ENCODE results near the gene GPN1.
"Not testable (repeated sequence)": the region's sequence is repeated elsewhere in the genome, so short reads cannot be mapped to it uniquely, and the experiment has no call there.

- TF ChIP-seq POLR2A, CTCF (IDR thresholded peaks at IDR 0.05): not testable (repeated sequence)
Measured at GRCh38 chr2:27595412-27595811, 33.4 kb upstream of the GPN1 start.
